Measurements from ENCODE around the gene ECI1. TPM values are rescaled to one million over a fixed set of nuclear protein-coding genes. Genes with fewer than 3 reads are reported as not detected.
"Not testable (repeated sequence)": the region's sequence is repeated elsewhere in the genome, so short reads cannot be mapped to it uniquely, and the experiment has no call there.

The ECI1 gene
- total RNA-seq, 1 experiment from 2014 or later = 44.5 TPM

DNA sequence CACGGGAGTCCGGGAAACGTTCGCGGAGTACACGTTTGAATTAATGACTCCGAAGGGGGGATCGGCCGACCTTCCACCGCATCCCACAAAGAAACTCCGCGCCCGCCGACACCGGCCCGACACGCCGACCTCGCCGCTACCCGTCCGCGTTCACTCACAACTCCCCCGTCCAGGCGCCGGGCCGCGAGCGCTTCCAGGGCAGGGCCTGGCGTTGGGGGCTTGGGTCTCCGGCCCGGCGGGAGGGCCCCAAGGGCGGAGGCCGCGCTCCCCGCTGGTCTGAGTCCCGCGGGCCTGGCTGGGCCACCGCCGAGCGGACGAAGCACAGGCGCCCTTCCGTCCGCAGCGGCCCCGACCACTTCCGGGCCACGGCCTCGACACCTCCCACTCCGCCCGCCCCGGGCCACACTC lies 16.1 kb upstream of the ECI1 start:
- not testable (repeated sequence) for DNase-seq (ENCODE audit: low read depth, low spot score)

GRCh38 chr16:2266887-2267286 lies 15.5 kb upstream of the ECI1 start:
- DNase-seq (ENCODE audit: low read depth, low spot score); in situ Hi-C loops (cut with HindIII; ENCODE audit: low pct_unique_long_range_greater_than_20kb, low sequenced_read_pairs): not testable (repeated sequence)

More for the DNA sequence above, 16.1 kb upstream of the ECI1 start:
- in situ Hi-C loops (cut with HindIII; ENCODE audit: low pct_unique_long_range_greater_than_20kb, low sequenced_read_pairs) = not testable (repeated sequence)

DNA sequence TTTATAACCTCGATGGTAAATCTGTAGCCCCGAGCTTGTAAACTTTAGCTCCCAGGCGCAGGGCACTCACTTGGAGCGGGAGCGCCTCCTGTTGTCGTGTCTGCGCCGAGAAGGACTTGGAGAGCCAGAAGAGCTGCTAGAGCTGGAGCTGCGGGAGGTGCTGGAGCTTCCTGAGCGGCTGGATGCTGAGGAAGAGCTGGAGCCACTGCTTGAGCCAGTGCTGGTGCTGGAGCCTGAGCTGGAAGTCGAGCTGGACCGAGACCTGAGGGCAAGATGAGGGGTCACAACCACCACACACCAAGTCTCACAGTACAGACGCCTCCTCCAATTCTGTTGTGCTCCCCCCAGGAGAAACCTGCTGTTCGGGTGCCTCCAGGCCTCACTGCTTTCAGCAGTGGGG lies 11.6 kb upstream of the ECI1 start:
- in situ Hi-C loops (cut with HindIII; ENCODE audit: low pct_unique_long_range_greater_than_20kb, low sequenced_read_pairs); DNase-seq (ENCODE audit: low read depth, low spot score): not testable (repeated sequence)

- DNase-seq (ENCODE audit: low read depth, low spot score) = no peak
- in situ Hi-C loops (cut with HindIII; ENCODE audit: low pct_unique_long_range_greater_than_20kb, low sequenced_read_pairs) = no loop called here
Measured at GRCh38 chr16:2260250-2260649, 8.9 kb upstream of the ECI1 start.

GRCh38 chr16:2258530-2258929 lies 7.1 kb upstream of the ECI1 start:
- DNase-seq (ENCODE audit: low read depth, low spot score); in situ Hi-C loops (cut with HindIII; ENCODE audit: low pct_unique_long_range_greater_than_20kb, low sequenced_read_pairs): not testable (repeated sequence)

DNA sequence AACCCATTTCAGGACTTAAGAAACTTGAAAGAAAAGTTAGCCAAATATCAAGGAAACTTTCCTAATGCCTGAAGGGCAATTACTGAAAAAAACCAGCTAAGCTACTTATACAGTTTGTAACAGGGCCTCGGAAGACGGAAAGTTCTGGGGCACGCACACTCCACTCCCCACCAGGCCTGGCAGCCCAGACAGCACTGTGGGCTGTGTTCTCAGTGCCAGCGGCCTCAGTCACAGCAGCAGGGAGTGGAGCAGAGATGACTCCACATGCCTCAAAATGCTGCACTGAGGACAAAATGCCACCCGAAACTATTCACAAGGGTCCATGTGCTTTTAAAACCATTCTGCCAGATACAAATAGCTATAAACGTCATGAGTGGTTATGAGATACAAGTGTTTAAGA lies 6.3 kb upstream of the ECI1 start:
- DNase-seq (ENCODE audit: low read depth, low spot score) = no peak
- in situ Hi-C loops (cut with HindIII; ENCODE audit: low pct_unique_long_range_greater_than_20kb, low sequenced_read_pairs) = no loop called here

GRCh38 chr16:2256531-2257140 lies 5.2 kb upstream of the ECI1 start:
- in situ Hi-C loops (cut with HindIII; ENCODE audit: low pct_unique_long_range_greater_than_20kb, low sequenced_read_pairs) = no loop called here
- DNase-seq (ENCODE audit: low read depth, low spot score) = no peak

- in situ Hi-C loops (cut with HindIII; ENCODE audit: low pct_unique_long_range_greater_than_20kb, low sequenced_read_pairs) = no loop called here
Measured at GRCh38 chr16:2253293-2253692, 1.9 kb upstream of the ECI1 start.

DNA sequence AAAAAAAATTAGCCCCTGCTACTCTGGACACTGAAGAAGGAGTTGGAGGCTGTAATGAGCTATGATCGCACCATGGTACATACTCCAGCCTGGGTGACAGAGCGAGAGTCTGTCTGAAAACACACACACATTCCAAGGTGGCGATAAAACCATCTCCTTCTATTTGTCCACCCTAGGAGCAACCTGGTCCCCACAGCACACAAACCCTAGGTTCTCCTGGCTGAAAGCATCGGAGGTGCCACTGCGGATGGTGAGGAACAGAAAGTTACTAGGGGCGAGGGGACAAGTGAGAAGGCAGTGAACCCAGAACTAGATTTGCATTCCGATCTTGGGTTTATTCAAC lies 1.4 kb upstream of the ECI1 start:
- in situ Hi-C loops (cut with HindIII; ENCODE audit: low pct_unique_long_range_greater_than_20kb, low sequenced_read_pairs) = no loop called here
- DNase-seq (ENCODE audit: low read depth, low spot score) = no peak

More at GRCh38 chr16:2253293-2253692, 1.9 kb upstream of the ECI1 start:
- no peak for DNase-seq (ENCODE audit: low read depth, low spot score)

DNA sequence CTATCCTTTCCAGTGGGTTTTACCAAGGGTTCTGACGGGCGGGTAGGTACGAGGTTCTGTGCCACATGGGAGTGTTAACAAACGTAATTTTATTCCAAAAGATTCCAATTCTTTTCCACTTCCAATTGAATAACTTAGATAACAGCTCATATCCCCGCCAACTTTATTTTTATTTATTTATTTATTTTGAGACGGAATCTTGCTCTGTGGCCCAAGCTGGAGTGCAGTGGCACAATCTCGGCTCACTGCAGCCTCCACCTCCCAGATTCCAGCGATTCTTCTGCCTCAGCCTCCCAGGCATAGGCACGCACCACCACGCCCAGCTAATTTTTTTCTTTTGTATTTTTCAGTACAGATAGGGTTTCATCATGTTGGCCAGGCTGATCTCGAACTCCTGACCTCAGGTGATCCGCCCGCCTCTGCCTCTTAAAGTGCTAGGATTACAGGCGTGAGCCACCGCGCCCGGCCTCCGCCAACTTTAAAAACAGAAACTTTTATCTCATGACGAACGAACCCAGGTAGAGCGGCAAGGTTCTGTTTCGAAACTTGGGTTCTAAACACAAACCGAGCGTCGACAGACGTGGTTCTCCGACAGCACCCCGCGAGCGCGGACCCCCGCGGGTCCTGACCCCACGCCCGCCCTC lies 613 bp downstream of the ECI1 start:
- peak; percentile 13 for DNase-seq (ENCODE audit: low read depth, low spot score)
- in situ Hi-C loops (cut with HindIII; ENCODE audit: low pct_unique_long_range_greater_than_20kb, low sequenced_read_pairs) = no loop called here

- in situ Hi-C loops (cut with HindIII; ENCODE audit: low pct_unique_long_range_greater_than_20kb, low sequenced_read_pairs) = no loop called here
- no peak for DNase-seq (ENCODE audit: low read depth, low spot score)
Measured at GRCh38 chr16:2246301-2246885, 5.0 kb downstream of the ECI1 start.

DNA sequence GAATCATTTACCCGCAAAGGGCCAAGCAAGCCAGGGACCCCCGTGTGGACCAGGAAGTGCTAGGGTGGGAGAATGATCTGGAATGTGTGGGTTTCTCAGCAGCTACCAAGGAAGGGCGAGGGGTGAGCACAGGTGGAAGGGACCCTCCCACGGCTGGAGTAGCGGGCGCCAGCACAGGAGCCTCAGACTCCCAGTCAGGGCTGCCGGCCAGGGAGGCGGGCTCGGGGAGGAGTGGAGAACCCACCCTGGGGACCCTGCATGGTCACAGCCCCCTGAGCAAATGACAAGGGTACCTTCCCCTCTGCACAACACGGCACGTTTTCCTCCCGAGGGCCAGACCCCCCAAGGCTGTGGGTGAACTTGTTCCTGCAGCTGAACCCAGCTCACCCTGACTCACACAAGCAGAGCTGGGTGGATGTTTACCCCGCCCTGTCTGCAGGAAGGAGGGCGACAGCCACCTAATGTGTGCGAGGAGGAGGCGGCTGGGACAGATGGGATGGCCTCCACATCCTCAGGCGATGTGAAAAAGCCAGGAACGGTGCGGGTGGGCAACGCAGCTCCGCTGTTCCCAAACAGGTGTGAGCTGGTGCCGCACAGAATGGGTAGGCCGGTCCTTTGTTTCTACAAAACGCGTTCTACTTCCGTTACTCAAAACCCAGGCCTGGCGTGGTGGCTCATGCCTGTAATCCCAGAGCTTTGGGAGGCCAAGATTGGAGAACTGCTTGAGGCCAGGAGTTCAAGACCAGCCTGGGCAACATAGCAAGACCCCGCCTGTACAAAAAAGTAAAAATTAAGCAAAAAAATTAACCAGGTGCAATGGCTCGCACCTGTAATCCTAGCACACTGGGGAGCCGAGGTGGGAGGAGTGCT lies 6.2 kb downstream of the ECI1 start:
- in situ Hi-C loops (cut with HindIII; ENCODE audit: low pct_unique_long_range_greater_than_20kb, low sequenced_read_pairs) = no loop called here

GRCh38 chr16:2244301-2244700 lies 7.1 kb downstream of the ECI1 start:
- in situ Hi-C loops (cut with HindIII; ENCODE audit: low pct_unique_long_range_greater_than_20kb, low sequenced_read_pairs) = no loop called here
- DNase-seq (ENCODE audit: low read depth, low spot score) = no peak

More for the DNA sequence above, 6.2 kb downstream of the ECI1 start:
- DNase-seq (ENCODE audit: low read depth, low spot score) = no peak

GRCh38 chr16:2243781-2244180 lies 7.6 kb downstream of the ECI1 start:
- in situ Hi-C loops (cut with HindIII; ENCODE audit: low pct_unique_long_range_greater_than_20kb, low sequenced_read_pairs) = no loop called here
- no peak for DNase-seq (ENCODE audit: low read depth, low spot score)

GRCh38 chr16:2243031-2243528 lies 8.3 kb downstream of the ECI1 start:
- in situ Hi-C loops (cut with HindIII; ENCODE audit: low pct_unique_long_range_greater_than_20kb, low sequenced_read_pairs) = no loop called here
- peak; percentile 66 for DNase-seq (ENCODE audit: low read depth, low spot score)

GRCh38 chr16:2242598-2242997 lies 8.8 kb downstream of the ECI1 start:
- DNase-seq (ENCODE audit: low read depth, low spot score) = no peak
- in situ Hi-C loops (cut with HindIII; ENCODE audit: low pct_unique_long_range_greater_than_20kb, low sequenced_read_pairs) = no loop called here

- in situ Hi-C loops (cut with HindIII; ENCODE audit: low pct_unique_long_range_greater_than_20kb, low sequenced_read_pairs); DNase-seq (ENCODE audit: low read depth, low spot score): not testable (repeated sequence)
Measured at GRCh38 chr16:2240331-2240730, 11.1 kb downstream of the ECI1 start.

Measured in SK-MEL-5 (cell line).